ENCODE data around the gene SUGCT. TPM values are rescaled to one million over a fixed set of nuclear protein-coding genes. Genes with fewer than 3 reads are reported as not detected.
A peak's percentile ranks its signal among the peaks of the same experiment; 100 is the strongest.

SUGCT gene
- total RNA-seq, 1 experiment from 2014 or later = 9.9 TPM

- Histone ChIP-seq H3K9me3 (no peaks in the 10 kb centered on the region), H3K4me3 (ENCODE audit: low read depth, low read length) (no peak overlapping the region), H3K4me1 (no peaks in the 10 kb centered on the region), H3K36me3 (ENCODE audit: control insufficient read depth, insufficient read depth, low read length) (no peaks in the 10 kb centered on the region), H3K27me3 (replicated peaks; ENCODE audit: control insufficient read depth, insufficient read depth, low read length) (no peaks in the 10 kb centered on the region)
- Mint-ChIP-seq H3K27me3 (ENCODE audit: insufficient read depth, unreplicated experiment) (no peaks in the 10 kb centered on the region), H3K27ac (ENCODE audit: unreplicated experiment) (no peak overlapping the region), H3K4me1 (ENCODE audit: low read depth, unreplicated experiment) (peaks cover 6% of the 10 kb centered on the region), H3K36me3 (ENCODE audit: insufficient read depth, unreplicated experiment) (no peaks in the 10 kb centered on the region), H3K4me3 (ENCODE audit: unreplicated experiment) (no peak overlapping the region), H3K9me3 (ENCODE audit: unreplicated experiment) (no peaks in the 10 kb centered on the region)
- no peak for TF ChIP-seq CTCF (IDR thresholded peaks at IDR 0.05; ENCODE audit: insufficient read depth in 1 of 2, low read depth in 1 of 2, low read length in 1 of 2, severe bottlenecking in 1 of 2, unreplicated experiment in 1 of 2)
- no TSS peak for BruUV-seq (replicated peaks)
- ChIA-PET POLR2A (no interaction called here), CTCF (no interaction called here)
- no peak for DNase-seq
- intact Hi-C loops (cut with micrococcal nuclease; ENCODE audit: unreplicated experiment) = no loop called here
These were observed 88.8 kb downstream of the SUGCT start for GRCh38 chr7:40223451-40224127.

- POLR2A ChIA-PET = no interaction called here
- H3K4me3 Mint-ChIP-seq (ENCODE audit: unreplicated experiment) = no peak overlapping the region
- no peaks in the 10 kb centered on the region for H3K36me3 Mint-ChIP-seq (ENCODE audit: insufficient read depth, unreplicated experiment)
- H3K4me3 ChIP-seq (ENCODE audit: low read depth, low read length) = no peak overlapping the region
- no peak overlapping the region for H3K27ac Mint-ChIP-seq (ENCODE audit: unreplicated experiment)
- no peaks in the 10 kb centered on the region for H3K9me3 Mint-ChIP-seq (ENCODE audit: unreplicated experiment)
- no peaks in the 10 kb centered on the region for H3K9me3 ChIP-seq
- BruUV-seq (replicated peaks) = no TSS peak
- H3K27me3 Mint-ChIP-seq (ENCODE audit: insufficient read depth, unreplicated experiment) = no peaks in the 10 kb centered on the region
- H3K36me3 ChIP-seq (ENCODE audit: control insufficient read depth, insufficient read depth, low read length) = no peaks in the 10 kb centered on the region
- CTCF ChIA-PET = no interaction called here
- no peak for TF ChIP-seq CTCF (IDR thresholded peaks at IDR 0.05; ENCODE audit: insufficient read depth in 1 of 2, low read depth in 1 of 2, low read length in 1 of 2, severe bottlenecking in 1 of 2, unreplicated experiment in 1 of 2)
- peak in 1 of 2 experiments; percentile 24 for DNase-seq
- no peaks in the 10 kb centered on the region for H3K4me1 Mint-ChIP-seq (ENCODE audit: low read depth, unreplicated experiment)
- intact Hi-C loops (cut with micrococcal nuclease; ENCODE audit: unreplicated experiment) = loop anchor here (10.0 kb wide), 1 partner anchor 375 kb away; no protein-coding TSS in a partner anchor
- no peaks in the 10 kb centered on the region for H3K27me3 ChIP-seq (replicated peaks; ENCODE audit: control insufficient read depth, insufficient read depth, low read length)
- H3K4me1 ChIP-seq = peaks cover 7% of the 10 kb centered on the region; the same call in 1 of the 2 replicates
These were observed 95.3 kb downstream of the SUGCT start for GRCh38 chr7:40230101-40230500.

GRCh38 chr7:40231796-40232195 lies 97.0 kb downstream of the SUGCT start:
- H3K4me1 Mint-ChIP-seq (ENCODE audit: low read depth, unreplicated experiment) = no peaks in the 10 kb centered on the region

More at GRCh38 chr7:40231796-40232195, 97.0 kb downstream of the SUGCT start:
- ChIA-PET POLR2A (no interaction called here), CTCF (interaction anchor here (0.6 to 1.8 kb wide), 6 partner anchors 10 to 1473 kb away, joined by 3 to 8 read pairs (median 4); no protein-coding TSS in a partner anchor)
- Mint-ChIP-seq H3K27ac (ENCODE audit: unreplicated experiment) (no peak overlapping the region), H3K36me3 (ENCODE audit: insufficient read depth, unreplicated experiment) (no peaks in the 10 kb centered on the region), H3K9me3 (ENCODE audit: unreplicated experiment) (no peaks in the 10 kb centered on the region), H3K27me3 (ENCODE audit: insufficient read depth, unreplicated experiment) (no peaks in the 10 kb centered on the region), H3K4me3 (ENCODE audit: unreplicated experiment) (no peak overlapping the region)
- peaks cover 7% of the 10 kb centered on the region; the same call in 1 of the 2 replicates for H3K4me1 ChIP-seq
- intact Hi-C loops (cut with micrococcal nuclease; ENCODE audit: unreplicated experiment) = loop anchor here (2.0 to 10.0 kb wide), 4 partner anchors 97 to 1501 kb away; no protein-coding TSS in a partner anchor
- H3K27me3 ChIP-seq (replicated peaks; ENCODE audit: control insufficient read depth, insufficient read depth, low read length) = no peaks in the 10 kb centered on the region
- no TSS peak for BruUV-seq (replicated peaks)
- H3K9me3 ChIP-seq = no peaks in the 10 kb centered on the region
- H3K4me3 ChIP-seq (ENCODE audit: low read depth, low read length) = no peak overlapping the region
- no peak for TF ChIP-seq CTCF (IDR thresholded peaks at IDR 0.05; ENCODE audit: insufficient read depth in 1 of 2, low read depth in 1 of 2, low read length in 1 of 2, severe bottlenecking in 1 of 2, unreplicated experiment in 1 of 2)
- H3K36me3 ChIP-seq (ENCODE audit: control insufficient read depth, insufficient read depth, low read length) = no peaks in the 10 kb centered on the region
- DNase-seq = no peak
